ENCODE results near the gene TNNT2.

TNNT2 gene

GRCh38 chr1:201395936-201396335 lies 18.5 kb upstream of the TNNT2 start:
- no peak for TF ChIP-seq CTCF (IDR thresholded peaks at IDR 0.05; ENCODE audit: insufficient read depth, missing control alignments)
- FAIRE-seq (no peak), DNase-seq (ENCODE audit: insufficient read length, low spot score) (no peak)

GRCh38 chr1:201394591-201394990 lies 17.1 kb upstream of the TNNT2 start:
- FAIRE-seq: no peak
- no peak for DNase-seq (ENCODE audit: insufficient read length, low spot score)
- TF ChIP-seq CTCF (IDR thresholded peaks at IDR 0.05; ENCODE audit: insufficient read depth, missing control alignments): no peak

- FAIRE-seq (no peak), DNase-seq (ENCODE audit: insufficient read length, low spot score) (no peak)
- no peak for TF ChIP-seq CTCF (IDR thresholded peaks at IDR 0.05; ENCODE audit: insufficient read depth, missing control alignments)
These were observed 15.6 kb upstream of the TNNT2 start for GRCh38 chr1:201393076-201393475.

- no peak for FAIRE-seq
- no peak for DNase-seq (ENCODE audit: insufficient read length, low spot score)
- no peak for TF ChIP-seq CTCF (IDR thresholded peaks at IDR 0.05; ENCODE audit: insufficient read depth, missing control alignments)
These were observed 14.4 kb upstream of the TNNT2 start for GRCh38 chr1:201391651-201392511.

- FAIRE-seq: no peak
- no peak for TF ChIP-seq CTCF (IDR thresholded peaks at IDR 0.05; ENCODE audit: insufficient read depth, missing control alignments)
- no peak for DNase-seq (ENCODE audit: insufficient read length, low spot score)
These were observed 13.7 kb upstream of the TNNT2 start for GRCh38 chr1:201391225-201391624.

GRCh38 chr1:201389051-201389450 lies 11.6 kb upstream of the TNNT2 start:
- no peak for TF ChIP-seq CTCF (IDR thresholded peaks at IDR 0.05; ENCODE audit: insufficient read depth, missing control alignments)
- DNase-seq (ENCODE audit: insufficient read length, low spot score): no peak
- no peak for FAIRE-seq

- FAIRE-seq (no peak), DNase-seq (ENCODE audit: insufficient read length, low spot score) (no peak)
- TF ChIP-seq CTCF (IDR thresholded peaks at IDR 0.05; ENCODE audit: insufficient read depth, missing control alignments): no peak
These were observed 8.7 kb upstream of the TNNT2 start for GRCh38 chr1:201386208-201386607.
